Measurements from ENCODE around the gene IPMK. TPM values are rescaled to one million over a fixed set of nuclear protein-coding genes. Genes with fewer than 3 reads are reported as not detected.
"Not testable (repeated sequence)": the region's sequence is repeated elsewhere in the genome, so short reads cannot be mapped to it uniquely, and the experiment has no call there.

IPMK gene
- polyA plus RNA-seq, 3 donors: 7.4 to 7.8 (median 7.5) TPM

GRCh38 chr10:58268454-58268945 lies 806 bp upstream of the IPMK start:
- peak in 1 of 3 donors; percentile 7 for DNase-seq (ENCODE audit: low read depth in 3 of 3, low spot score in 2 of 3)

GRCh38 chr10:58266826-58267712 lies 625 bp downstream of the IPMK start:
- DNase-seq (ENCODE audit: low read depth in 3 of 3, low spot score in 2 of 3): peak in 2 of 3 donors; percentile 17 to 50

GRCh38 chr10:58266003-58266825 lies 1.5 kb downstream of the IPMK start:
- no peak for DNase-seq (ENCODE audit: low read depth in 3 of 3, low spot score in 2 of 3)

GRCh38 chr10:58265249-58265648 lies 2.4 kb downstream of the IPMK start:
- DNase-seq (ENCODE audit: low read depth in 3 of 3, low spot score in 2 of 3): no peak

GRCh38 chr10:58264780-58265179 lies 2.9 kb downstream of the IPMK start:
- no peak for DNase-seq (ENCODE audit: low read depth in 3 of 3, low spot score in 2 of 3)

GRCh38 chr10:58262766-58263165 lies 4.9 kb downstream of the IPMK start:
- no peak for DNase-seq (ENCODE audit: low read depth in 3 of 3, low spot score in 2 of 3)

GRCh38 chr10:58260334-58260733 lies 7.4 kb downstream of the IPMK start:
- no peak for DNase-seq (ENCODE audit: low read depth in 3 of 3, low spot score in 2 of 3)

GRCh38 chr10:58258977-58259692 lies 8.6 kb downstream of the IPMK start:
- no peak for DNase-seq (ENCODE audit: low read depth in 3 of 3, low spot score in 2 of 3)

GRCh38 chr10:58256013-58256780 lies 11.5 kb downstream of the IPMK start:
- DNase-seq (ENCODE audit: low read depth in 3 of 3, low spot score in 2 of 3): not testable (repeated sequence)

- DNase-seq (ENCODE audit: low read depth in 3 of 3, low spot score in 2 of 3): no peak
Observed at GRCh38 chr10:58254644-58255043, 13.1 kb downstream of the IPMK start.

GRCh38 chr10:58253184-58253583 lies 14.5 kb downstream of the IPMK start:
- DNase-seq (ENCODE audit: low read depth in 3 of 3, low spot score in 2 of 3): no peak

- DNase-seq (ENCODE audit: low read depth in 3 of 3, low spot score in 2 of 3): not testable (repeated sequence)
Observed at GRCh38 chr10:58244666-58245065, 23.0 kb downstream of the IPMK start.

GRCh38 chr10:58244242-58244641 lies 23.5 kb downstream of the IPMK start:
- not testable (repeated sequence) for DNase-seq (ENCODE audit: low read depth in 3 of 3, low spot score in 2 of 3)

- DNase-seq (ENCODE audit: low read depth in 3 of 3, low spot score in 2 of 3): not testable (repeated sequence)
Observed at GRCh38 chr10:58243801-58244200, 23.9 kb downstream of the IPMK start.

GRCh38 chr10:58243269-58243668 lies 24.4 kb downstream of the IPMK start:
- DNase-seq (ENCODE audit: low read depth in 3 of 3, low spot score in 2 of 3): no peak

- DNase-seq (ENCODE audit: low read depth in 3 of 3, low spot score in 2 of 3): no peak
Observed at GRCh38 chr10:58241346-58241745, 26.3 kb downstream of the IPMK start.

GRCh38 chr10:58240531-58240930 lies 27.2 kb downstream of the IPMK start:
- DNase-seq (ENCODE audit: low read depth in 3 of 3, low spot score in 2 of 3): no peak

- no peak for DNase-seq (ENCODE audit: low read depth in 3 of 3, low spot score in 2 of 3)
Observed at GRCh38 chr10:58239561-58240169, 28.0 kb downstream of the IPMK start.

- DNase-seq (ENCODE audit: low read depth in 3 of 3, low spot score in 2 of 3): no peak
Observed at GRCh38 chr10:58237014-58237834, 30.5 kb downstream of the IPMK start.

All from right renal cortex interstitium (tissue), 3 donors.